GM19372 (cell line): Measurements from ENCODE around the gene ARPC1A.
"Not testable (repeated sequence)": the region's sequence is repeated elsewhere in the genome, so short reads cannot be mapped to it uniquely, and the experiment has no call there.

Experiments used
- ATAC-seq: cut with Tn5 transposase; IDR thresholded peaks from one replicate; pipeline ENCODE4 v1.9.1; 2021; ENCODE audit warnings: mild to moderate bottlenecking, low read depth, moderate library complexity; ENCODE audit not compliant: unreplicated experiment

Gene ARPC1A

DNA sequence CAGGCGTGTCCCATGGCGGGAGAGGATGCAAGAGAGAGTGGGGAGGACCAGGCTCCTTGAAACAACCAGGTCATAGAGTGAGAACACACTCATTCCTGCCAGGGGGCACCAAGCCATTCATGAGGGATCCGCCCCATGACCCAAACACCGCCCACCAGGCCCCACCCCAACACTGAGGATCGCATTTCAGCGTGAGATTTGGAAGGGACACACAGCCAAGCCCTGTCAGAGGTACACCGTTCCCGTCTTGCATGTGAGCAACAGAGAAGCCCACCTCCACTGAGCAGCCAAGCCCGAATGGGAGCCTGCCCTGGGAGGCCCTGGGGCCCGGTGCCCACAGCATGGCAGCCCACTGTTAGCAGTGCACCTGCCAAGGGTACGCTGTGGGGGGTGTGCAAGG, 40.9 kb downstream of the ARPC1A start:
- no peak for ATAC-seq

DNA sequence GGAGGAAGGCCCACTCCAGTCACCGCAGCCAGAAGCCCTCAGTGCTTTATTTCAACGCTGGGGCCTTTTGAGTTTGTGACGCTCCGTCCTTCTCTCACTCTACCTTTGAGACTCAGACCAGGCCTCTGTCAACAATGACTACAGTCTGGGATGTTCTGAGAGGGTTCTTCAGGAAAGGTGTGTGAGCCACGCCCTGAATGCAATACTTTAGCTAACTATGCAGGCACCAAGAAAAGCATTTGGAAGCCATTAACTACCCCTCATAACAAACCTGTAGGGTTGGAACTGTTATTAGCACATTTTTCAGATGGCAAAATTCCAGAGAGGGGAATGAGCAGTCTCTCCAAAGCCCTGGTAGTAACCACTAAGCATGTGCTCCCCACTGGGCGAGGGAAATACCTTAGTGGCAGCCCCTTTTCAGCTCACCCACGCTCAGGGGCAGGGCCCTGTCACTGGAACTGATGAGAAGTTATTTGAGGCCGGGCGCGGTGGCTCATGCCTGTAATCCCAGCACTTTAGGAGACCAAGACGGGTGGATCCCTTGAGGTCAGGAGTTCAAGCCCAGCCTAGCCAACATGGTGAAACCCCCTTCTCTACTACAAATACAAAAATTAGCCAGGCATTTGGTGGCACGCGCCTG, 43.2 kb downstream of the ARPC1A start:
- no peak for ATAC-seq

DNA sequence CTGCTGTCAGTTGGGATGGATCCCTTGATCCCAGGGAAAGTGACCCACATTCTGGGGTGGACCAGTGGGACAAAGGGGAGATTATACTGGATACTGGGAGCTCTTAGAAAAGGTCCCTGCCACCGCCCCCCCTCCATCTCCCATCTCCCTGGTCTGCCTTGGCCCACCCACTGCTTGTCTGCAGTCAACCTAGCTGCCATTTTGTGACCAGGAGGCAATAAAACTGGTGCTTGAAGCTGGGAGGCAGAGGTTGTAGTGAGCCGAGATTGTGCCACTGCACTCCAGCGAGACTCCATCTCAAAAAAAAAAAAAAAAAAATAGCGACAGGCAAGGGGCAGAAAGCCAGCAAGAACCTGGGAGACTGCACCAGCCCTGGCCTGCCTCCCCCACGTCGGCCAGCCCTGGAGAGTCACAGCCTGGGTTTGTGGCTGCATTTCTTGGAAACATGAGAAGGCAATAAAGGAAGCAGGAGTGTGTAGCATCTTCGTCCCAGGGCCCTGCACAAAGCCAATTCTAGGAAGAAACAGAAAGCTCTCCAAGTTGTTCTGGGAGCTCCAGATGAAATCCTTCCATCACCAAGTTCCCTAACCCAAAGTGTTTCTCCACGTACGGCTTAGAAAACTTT, 44.2 kb downstream of the ARPC1A start:
- ATAC-seq: no peak

DNA sequence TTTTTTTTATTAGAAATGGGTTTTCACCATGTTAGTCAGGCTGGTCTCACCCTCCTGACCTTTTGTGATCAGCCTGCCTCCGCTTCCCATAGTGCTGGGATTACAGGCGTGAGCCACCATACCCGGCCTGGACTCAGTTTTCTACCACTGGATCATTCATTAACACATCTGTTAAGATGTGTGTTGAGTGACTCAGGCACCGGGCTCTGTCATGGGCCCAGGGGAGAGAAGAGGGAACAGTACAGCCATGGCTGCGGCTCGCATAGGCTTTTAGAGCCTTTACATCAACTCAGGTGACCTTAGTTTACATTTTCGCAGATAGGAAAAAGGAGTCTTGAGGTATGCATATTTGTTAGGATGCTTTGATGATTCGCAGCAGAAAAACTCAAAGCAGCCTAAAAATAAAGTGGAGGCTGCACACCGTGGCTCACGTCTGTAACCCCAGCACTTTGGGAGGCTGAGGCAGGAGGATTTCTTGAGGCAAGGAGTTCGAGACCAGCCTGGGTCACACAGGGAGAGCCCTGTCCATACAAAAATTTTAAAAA, 45.8 kb downstream of the ARPC1A start:
- ATAC-seq: no peak

DNA sequence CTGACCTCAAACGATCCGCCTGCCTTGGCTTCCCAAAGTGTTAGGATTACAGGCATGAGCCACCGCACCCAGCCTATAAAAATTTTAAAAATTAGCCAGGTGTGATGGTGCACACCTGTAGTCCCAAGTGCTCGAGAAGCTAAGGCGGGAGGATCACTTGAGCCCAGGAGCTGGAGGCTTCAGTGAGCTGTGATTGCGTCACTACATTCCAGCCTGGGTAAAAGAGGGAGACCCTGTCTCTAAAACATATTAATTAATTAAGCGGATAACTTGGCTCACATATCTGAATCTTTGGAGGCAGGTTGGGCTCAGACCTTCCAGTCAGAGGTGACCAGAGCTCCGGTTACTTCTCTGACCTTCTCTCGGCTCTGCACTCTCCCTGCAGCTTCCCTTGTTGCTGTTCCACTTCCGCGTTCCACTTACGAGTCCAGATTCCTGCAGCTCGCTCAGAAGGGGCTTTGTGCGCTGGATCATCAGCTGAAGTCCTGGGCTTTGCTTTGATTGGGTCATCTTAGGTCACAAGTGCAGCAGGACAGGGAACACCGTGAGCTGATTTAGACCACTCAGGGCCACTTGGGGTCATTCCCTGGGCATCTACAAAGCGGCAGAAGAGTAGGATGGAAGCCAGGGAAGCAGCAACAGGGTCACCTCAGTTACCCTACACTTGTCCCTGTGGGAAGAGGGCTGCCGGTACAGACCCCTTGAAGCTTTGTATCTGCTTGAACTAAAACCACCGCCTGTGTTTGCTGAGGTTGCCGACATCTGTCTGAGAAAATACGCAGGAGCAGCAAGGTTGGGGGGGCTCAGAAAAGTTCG, 46.8 kb downstream of the ARPC1A start:
- no peak for ATAC-seq

DNA sequence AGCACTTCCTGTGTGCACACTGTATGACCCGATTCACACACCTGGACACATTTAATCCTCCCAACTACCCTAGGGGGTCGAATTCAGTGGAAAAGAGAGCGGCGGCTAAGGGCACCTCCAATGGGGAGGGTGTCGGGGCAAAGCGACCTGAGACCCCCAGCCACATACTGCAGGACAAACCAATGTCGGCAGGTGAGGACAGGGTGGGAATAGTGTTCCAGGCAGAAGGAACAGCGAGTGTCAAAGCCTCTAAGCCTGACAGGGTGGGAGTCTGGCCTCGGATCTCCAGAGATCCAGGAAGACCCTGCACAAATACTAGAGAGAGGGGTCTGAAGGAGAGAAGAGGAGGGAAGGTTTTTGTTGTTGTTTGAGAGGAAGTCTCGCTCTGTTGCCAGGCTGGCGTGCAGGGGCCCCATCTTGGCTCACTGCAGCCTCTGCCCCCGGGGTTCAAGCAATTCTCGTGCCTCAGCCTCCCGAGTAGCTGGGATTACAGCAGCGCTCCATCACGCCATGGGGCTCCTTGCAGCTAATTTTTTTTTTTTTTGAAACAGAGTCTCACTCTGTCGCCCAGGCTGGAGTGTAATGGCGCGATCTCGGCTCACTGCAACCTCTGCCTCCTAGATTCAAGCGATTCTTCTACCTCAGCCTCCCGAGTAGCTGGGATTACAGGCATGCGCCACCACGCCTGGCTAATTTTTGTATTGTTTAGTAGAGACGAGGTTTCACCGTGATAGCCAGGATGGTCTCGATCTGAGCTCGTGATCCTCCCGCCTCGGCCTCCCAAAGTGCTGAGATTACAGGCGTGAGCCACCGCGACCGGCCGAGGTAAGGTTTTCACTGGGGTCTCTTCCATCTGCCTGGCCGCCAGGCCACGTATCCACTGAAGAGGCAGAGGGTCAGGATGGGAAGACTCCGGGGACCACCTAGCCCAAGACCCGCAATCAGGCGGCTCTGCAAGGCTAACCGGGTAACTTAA, 47.7 kb downstream of the ARPC1A start:
- ATAC-seq: no peak

DNA sequence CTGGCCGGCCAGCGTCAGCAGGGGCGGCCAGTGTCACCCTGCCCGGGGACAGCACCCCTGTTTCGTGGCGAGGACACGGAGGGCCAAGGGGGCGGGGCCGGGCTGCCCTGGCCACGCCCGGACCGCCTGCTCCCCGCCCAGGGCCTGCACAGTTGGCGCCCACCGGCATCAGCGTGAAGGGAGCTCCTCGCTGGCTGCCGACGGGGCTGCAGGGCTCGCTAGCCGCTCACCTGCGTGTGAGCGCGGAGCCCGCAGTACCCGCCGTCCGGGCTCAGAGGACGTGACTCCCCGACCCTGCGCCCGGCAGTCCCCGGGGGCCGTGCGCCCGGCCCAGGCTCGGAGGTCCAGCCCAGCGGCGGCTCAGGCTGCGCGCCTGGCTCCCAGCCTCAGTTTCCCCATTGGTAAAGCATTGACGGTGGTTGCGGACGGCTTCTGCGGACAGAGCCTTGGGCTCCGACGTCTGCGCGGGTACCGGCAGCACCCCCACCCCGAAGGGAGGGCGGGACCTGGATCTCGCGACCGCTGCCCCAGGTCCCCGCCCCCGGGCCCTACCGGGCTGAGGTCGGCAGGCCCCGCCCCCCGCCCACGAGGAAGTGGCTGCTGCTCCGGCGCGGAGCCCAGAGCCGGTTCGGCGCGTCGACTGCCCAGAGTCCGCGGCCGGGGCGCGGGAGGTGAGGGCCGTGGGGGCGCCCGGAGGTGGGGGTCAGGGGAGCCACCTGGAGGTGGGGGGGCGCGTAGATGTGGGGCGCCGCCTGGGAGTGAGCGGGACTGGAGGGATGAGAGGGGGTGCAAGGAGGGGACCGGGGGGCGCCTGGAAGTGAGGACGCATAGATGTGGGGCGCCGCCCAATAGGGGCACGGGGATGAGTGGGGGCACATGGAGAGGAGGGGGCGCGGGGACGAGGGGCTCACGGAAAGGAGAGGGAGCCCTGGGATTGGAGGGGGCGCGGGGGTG, 48.7 kb downstream of the ARPC1A start, which contains the start of gene ARPC1B:
TSS of gene ARPC1B (plus strand) at position 620 of the 954 bp plus-strand sequence. CDS start 10,985 bp downstream, outside the sequence.
- peak; percentile 55 for ATAC-seq

DNA sequence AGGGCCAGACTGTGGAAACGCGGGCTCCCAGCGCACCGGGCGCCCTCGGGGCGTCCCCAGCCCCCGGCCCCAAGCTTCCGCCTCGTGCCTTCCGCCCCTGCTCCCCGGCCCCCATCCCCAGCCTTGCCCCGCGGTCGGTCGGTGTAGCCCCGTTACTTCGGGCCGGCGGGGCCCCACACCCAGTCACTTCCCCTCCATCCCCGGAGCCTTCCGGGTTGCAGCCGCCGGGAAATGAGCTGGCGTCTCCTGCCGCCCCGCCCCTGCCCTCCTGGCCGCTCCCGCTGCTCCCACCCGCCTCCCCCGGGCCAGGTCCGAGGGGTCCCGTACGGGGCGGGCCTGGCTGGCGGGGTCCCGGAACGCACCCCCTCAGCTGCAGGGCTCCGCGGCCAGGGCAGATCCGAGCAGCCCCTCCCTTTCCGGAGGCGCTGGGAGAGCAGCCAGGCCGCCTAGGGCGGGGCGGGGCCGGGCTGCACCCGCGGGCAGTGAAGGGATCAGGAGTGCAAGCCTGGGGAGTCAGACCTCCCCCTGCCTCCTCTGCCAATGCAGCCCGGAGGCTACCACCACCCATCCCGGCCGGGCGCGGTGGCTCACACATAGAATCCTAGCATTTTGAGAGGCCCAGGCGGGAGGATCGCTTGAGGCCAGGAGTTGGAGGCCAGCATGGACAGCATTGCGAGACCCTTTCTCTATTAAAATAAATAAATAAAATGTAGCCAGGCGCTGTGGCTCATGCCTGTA, 49.5 kb downstream of the ARPC1A start:
- peak; percentile 37 for ATAC-seq

DNA sequence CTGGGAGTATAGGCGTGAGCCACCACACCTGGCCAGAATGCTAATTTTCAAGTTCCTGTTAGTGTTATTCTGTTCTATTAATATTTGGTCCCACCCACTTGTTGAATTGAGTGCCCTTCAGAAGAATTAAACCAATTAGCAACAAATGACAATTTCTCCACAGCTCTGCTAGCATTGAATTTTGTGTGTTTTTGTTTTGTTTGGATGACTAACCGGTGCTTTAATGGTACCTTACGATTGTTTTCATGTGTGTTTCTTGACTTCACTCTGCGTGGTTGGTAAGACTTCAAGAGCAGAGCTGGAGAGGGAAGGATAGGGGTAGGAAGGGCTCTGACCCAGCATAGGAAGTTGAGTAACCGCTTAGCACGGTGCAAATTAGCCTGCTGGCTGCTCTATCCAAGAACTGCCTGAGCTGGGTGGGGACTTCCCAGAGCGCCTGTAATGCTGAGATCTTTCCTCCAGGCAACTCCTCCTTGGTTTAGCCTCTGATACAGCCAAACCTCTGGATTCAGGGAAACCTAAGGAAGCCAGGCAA, 53.4 kb downstream of the ARPC1A start:
- no peak for ATAC-seq

DNA sequence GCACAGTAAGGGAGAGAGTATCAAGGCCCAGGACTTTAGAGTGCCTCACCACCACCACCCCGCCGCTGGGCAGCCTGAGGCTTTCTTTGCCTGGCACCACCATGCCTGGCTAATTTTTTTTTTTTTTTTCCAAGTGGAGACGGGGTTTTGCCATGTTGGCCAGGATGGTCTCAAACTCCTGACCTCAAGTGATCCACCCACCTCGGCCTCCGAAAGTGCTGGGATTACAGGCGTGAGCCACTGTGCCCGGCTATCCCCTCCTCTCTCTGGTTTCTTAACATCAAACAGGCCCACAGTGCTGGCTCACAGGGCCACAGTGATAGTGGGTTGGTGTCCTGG, 54.0 kb downstream of the ARPC1A start:
- not testable (repeated sequence) for ATAC-seq

DNA sequence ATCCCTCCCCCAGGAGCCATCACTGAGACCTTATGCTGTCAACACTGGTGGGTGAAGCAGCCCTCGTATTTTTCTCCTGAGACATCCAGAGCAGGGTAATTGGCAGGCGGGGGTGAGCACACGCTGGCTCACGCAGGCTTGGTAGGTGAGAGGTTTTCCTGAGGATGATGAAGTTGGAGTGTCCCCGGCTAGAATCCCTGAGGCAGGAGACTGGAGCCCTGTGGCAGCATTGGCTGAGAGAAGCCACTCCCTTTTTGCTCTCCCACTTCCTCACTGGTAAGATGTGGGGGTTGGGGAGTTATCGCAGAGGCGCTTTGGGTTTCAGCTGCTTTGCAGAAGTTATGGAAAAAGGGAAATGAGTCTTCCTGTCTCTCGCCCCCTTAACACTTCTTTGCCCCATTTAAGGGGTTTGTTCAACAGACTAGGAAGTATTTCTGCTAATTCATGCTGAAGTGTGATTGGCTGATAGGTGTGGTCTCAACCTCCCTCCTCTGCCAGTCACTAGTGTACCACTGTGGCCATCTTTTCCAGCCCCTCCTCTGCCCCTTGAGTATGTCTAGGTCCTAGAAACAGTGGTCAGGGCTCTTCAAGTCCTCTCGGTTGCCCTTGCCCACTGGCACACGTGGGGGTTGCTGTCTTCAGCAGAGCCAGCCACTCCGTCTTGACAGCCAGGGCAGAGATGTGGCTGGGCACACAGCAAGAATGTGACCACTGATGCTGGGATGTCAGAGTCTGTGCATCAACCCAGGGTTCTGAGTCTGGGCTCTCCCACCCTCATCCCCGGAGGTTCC, 54.5 kb downstream of the ARPC1A start:
- ATAC-seq: peak; percentile 36

DNA sequence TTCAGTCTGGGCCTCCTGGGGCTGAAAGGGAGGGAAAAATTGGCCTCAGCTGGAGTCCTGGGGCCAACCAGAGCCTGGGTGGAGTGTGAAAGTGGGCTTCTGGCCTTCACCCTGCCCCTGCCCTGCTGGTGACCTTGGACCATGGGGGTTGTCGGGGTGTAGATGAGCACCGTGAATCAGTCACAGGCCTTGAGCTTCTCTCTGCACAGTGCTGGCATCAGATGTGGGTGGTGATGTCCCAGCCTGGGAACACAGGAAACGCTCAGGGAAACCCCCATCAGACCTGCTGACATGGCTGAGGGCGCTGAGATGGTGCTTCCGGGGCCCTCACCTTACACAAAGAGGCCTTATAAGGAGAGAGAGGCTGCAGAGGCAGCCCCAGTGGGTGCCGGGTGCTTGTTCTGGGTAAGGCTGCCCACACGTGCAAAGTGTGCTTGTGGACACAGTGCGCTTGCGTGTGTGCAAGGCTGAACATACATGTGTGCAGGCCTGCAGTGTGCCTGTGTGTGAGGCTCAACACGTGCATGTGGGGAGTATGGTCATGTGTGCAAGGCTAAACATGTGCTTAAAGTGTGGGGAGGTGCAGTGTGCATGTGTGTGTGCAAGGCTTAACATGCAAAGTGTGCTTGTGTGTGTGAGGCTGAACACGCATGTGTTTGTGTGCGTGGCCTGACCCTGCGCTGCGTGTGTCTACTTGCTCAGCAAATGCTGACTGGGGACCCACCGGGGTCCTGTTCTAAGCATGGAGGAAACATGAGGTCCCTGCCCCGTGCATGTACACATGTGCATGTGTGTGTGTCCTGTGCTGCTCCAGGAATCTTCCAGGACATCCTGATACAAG, 55.3 kb downstream of the ARPC1A start:
- peak; percentile 72 for ATAC-seq

DNA sequence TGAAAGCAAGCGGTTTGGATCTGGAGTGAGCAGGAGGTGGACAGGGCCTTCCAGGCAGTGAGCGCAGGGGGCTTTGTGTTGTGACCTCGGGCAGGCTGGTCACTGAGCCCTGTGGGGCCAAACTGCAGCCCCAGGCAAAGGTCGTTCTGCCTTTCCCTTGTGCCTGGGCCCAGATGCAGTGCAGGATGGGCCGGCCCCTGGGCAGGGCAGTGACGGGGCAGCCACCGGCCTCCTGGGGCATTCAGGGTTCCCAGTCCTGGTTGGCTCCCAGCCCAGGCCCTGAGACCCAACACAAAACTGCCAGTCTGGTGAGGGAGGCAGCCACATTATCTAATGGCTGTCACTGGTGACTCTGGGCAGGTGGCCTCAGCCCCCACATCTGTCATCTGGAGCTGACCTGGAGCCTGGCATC, 56.0 kb downstream of the ARPC1A start:
- no peak for ATAC-seq

DNA sequence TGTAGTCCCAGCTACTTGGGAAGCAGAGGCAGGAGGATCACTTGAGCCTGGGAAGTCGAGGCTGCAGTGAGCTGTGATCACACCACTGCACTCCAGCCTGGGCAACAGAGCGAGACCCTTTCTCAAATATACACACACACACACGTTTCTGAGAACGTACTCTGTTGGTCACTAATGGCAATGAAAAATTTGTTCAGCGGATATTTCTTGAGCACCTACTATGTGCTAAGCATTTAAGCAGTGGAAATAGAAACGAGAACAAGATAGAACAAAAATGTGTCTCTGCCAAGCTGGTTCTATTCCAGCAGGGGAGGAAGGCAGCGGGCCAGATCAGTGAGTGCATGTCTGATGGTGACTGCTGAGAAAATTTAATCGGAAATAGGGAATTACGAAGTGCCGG, 57.5 kb downstream of the ARPC1A start:
- no peak for ATAC-seq

DNA sequence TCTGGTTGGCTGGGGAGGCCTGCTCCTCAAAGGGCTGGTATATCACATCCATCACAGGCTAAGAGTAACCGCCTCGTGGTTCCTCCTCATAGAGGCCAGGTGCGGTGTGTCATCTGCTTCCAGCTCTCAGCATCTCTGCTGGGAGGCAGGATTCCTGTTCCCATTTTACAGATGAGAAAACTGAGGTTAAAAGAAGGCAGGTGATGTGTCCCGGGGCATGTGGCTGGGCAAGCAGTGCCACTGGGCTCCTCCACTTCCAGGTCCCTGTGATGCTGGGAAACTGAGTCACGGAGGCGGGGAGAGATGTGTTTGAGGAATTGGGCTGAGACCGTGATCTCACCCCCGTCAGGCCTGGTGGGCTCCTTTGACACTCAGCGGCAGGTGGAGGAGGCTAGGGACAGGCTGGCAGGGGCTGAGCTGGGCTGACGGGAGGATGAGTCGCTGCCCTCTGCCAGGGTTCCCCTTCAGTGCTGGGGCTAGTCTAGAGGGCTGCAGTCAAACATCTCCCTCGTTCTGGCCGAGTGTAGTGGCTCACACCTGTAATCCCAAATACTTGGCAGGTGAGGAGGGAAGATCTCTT, 58.2 kb downstream of the ARPC1A start:
- ATAC-seq: no peak

DNA sequence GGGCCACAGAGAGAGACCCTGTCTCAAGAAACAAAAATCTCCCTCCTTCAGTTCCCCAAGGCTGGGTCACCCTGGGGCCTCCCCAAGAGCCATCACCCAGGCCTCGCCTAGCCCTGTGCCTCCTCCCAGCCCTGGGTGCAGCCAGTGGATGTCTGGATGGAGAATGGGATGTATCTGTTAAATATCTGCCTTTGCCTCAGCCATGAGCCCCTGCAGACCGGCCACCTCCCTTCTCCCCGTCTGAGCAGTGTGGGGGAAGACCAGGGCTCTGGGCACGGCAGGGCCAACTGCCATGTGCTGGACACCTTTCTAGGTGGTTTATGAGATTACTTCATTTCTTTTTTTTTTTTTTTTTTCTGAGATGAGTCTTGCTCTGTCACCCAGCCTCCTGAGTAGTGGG, 58.8 kb downstream of the ARPC1A start:
- no peak for ATAC-seq
